GM12872 (cell line): ENCODE results near the gene NPHP3.

Source experiments
- CTCF ChIP-seq: IDR thresholded peaks from 3 replicates; pipeline ENCODE4 v1.5.1; 2011; ENCODE audit warnings: low read depth, mild to moderate bottlenecking, low read length, moderate library complexity; ENCODE audit not compliant: insufficient read depth

Gene NPHP3

GRCh38 chr3:132654721-132655120 is 67.5 kb downstream of the NPHP3 start:
- TF ChIP-seq CTCF: no peak

GRCh38 chr3:132654190-132654589 is 68.0 kb downstream of the NPHP3 start:
- no peak for TF ChIP-seq CTCF

DNA sequence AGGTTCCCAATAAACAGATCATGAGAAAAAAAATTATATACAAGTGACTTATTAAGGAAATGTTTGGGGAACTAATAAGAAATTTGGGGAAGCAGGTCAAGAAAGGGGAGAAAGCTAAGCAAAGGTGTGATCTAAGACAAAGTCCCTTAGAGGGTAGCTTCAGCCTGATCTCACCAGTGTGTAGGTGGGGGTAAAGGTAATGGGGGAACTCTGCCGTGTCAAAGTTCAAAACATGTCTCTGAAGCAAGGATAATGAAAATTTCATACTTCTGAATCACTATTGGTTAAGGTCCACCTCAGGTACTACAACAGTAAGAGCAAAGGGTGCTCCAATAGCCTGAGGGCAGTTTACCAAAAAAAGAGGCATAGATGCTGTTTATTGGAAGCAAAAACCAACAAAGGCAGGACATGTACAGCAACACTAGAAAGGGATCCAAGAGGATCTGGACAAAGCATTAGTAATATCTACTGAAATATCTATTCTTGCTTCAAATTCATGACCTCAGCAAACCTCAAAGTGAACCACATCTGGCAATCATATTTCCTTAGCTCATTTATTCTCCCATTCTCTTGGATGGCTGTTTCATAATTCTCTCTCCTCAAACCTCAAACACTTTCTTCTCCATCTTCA is 69.5 kb downstream of the NPHP3 start:
- no peak for TF ChIP-seq CTCF

GRCh38 chr3:132650153-132650552 is 72.1 kb downstream of the NPHP3 start:
- TF ChIP-seq CTCF: no peak

- TF ChIP-seq CTCF: no peak
These were observed 77.2 kb downstream of the NPHP3 start for GRCh38 chr3:132645058-132645457.

- TF ChIP-seq CTCF: no peak
These were observed 78.8 kb downstream of the NPHP3 start for GRCh38 chr3:132643366-132643765.

DNA sequence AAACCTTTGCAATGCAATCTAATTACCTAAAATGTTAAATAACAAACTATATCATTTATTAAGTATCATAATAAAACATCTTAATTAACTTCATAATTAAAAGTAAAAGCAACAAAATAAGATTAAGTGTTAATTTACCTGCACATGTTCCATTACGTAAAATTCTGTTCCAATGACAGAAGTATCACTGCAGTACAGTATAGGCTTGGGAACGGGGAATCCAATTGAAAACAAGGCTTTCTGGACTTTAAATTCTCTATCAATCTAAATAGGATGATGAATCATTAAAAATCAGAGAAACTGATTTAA is 79.7 kb downstream of the NPHP3 start:
- no peak for TF ChIP-seq CTCF
